ENCODE results near the gene IDH3G. TPM values are rescaled to one million over a fixed set of nuclear protein-coding genes. Genes with fewer than 3 reads are reported as not detected.
"Not testable (repeated sequence)": the region's sequence is repeated elsewhere in the genome, so short reads cannot be mapped to it uniquely, and the experiment has no call there.

IDH3G gene
- total RNA-seq, 1 donor from 2014 or later = 80.6 TPM

GRCh38 chrX:153755136-153755535 is 39.0 kb downstream of the IDH3G start:
- TF ChIP-seq CTCF (IDR thresholded peaks at IDR 0.05; ENCODE audit: insufficient read depth, low read length, poor library complexity, severe bottlenecking) = no peak
- H3K4me3 ChIP-seq (ENCODE audit: low read depth, low read length) = no peak overlapping the region
- DNase-seq (ENCODE audit: low read depth) = no peak
- peaks cover 2% of the 10 kb centered on the region for H3K27me3 ChIP-seq (ENCODE audit: control insufficient read depth, insufficient read depth, low read length)
- H3K36me3 ChIP-seq (ENCODE audit: control insufficient read depth, insufficient read depth, low read length) = no peaks in the 10 kb centered on the region

- DNase-seq (ENCODE audit: low read depth) = no peak
- peaks cover 3% of the 10 kb centered on the region for H3K27me3 ChIP-seq (ENCODE audit: control insufficient read depth, insufficient read depth, low read length)
- no peak for TF ChIP-seq CTCF (IDR thresholded peaks at IDR 0.05; ENCODE audit: insufficient read depth, low read length, poor library complexity, severe bottlenecking)
- no peak overlapping the region for H3K4me3 ChIP-seq (ENCODE audit: low read depth, low read length)
- H3K36me3 ChIP-seq (ENCODE audit: control insufficient read depth, insufficient read depth, low read length) = no peaks in the 10 kb centered on the region
Measured at GRCh38 chrX:153750127-153750774, 43.9 kb downstream of the IDH3G start.

GRCh38 chrX:153749017-153749416 is 45.2 kb downstream of the IDH3G start:
- H3K4me3 ChIP-seq (ENCODE audit: low read depth, low read length); H3K36me3 ChIP-seq (ENCODE audit: control insufficient read depth, insufficient read depth, low read length); H3K27me3 ChIP-seq (ENCODE audit: control insufficient read depth, insufficient read depth, low read length); DNase-seq (ENCODE audit: low read depth): not testable (repeated sequence)

- not testable (repeated sequence) for DNase-seq (ENCODE audit: low read depth); H3K4me3 ChIP-seq (ENCODE audit: low read depth, low read length); H3K36me3 ChIP-seq (ENCODE audit: control insufficient read depth, insufficient read depth, low read length); H3K27me3 ChIP-seq (ENCODE audit: control insufficient read depth, insufficient read depth, low read length)
Measured at GRCh38 chrX:153746991-153747390, 47.2 kb downstream of the IDH3G start.

- Histone ChIP-seq H3K27me3 (ENCODE audit: control insufficient read depth, insufficient read depth, low read length) (peaks cover 5% of the 10 kb centered on the region), H3K4me3 (ENCODE audit: low read depth, low read length) (no peak overlapping the region)
- DNase-seq (ENCODE audit: low read depth) = no peak
Measured at GRCh38 chrX:153746359-153746758, 47.8 kb downstream of the IDH3G start.

GRCh38 chrX:153745067-153745433 is 49.1 kb downstream of the IDH3G start:
- H3K36me3 ChIP-seq (ENCODE audit: control insufficient read depth, insufficient read depth, low read length); H3K27me3 ChIP-seq (ENCODE audit: control insufficient read depth, insufficient read depth, low read length); H3K4me3 ChIP-seq (ENCODE audit: low read depth, low read length): not testable (repeated sequence)

More at GRCh38 chrX:153746359-153746758, 47.8 kb downstream of the IDH3G start:
- no peaks in the 10 kb centered on the region for H3K36me3 ChIP-seq (ENCODE audit: control insufficient read depth, insufficient read depth, low read length)
- no peak for TF ChIP-seq CTCF (IDR thresholded peaks at IDR 0.05; ENCODE audit: insufficient read depth, low read length, poor library complexity, severe bottlenecking)

GRCh38 chrX:153744210-153745066 is 49.7 kb downstream of the IDH3G start:
- DNase-seq (ENCODE audit: low read depth) = no peak
- Histone ChIP-seq H3K36me3 (ENCODE audit: control insufficient read depth, insufficient read depth, low read length) (no peaks in the 10 kb centered on the region), H3K4me3 (ENCODE audit: low read depth, low read length) (no peak overlapping the region), H3K27me3 (ENCODE audit: control insufficient read depth, insufficient read depth, low read length) (peaks cover 2% of the 10 kb centered on the region)
- TF ChIP-seq CTCF (IDR thresholded peaks at IDR 0.05; ENCODE audit: insufficient read depth, low read length, poor library complexity, severe bottlenecking) = peak; percentile 28

More at GRCh38 chrX:153745067-153745433, 49.1 kb downstream of the IDH3G start:
- DNase-seq (ENCODE audit: low read depth) = not testable (repeated sequence)

GRCh38 chrX:153743468-153744209 is 50.5 kb downstream of the IDH3G start:
- not testable (repeated sequence) for H3K27me3 ChIP-seq (ENCODE audit: control insufficient read depth, insufficient read depth, low read length); H3K36me3 ChIP-seq (ENCODE audit: control insufficient read depth, insufficient read depth, low read length); DNase-seq (ENCODE audit: low read depth); H3K4me3 ChIP-seq (ENCODE audit: low read depth, low read length)

- not testable (repeated sequence) for H3K36me3 ChIP-seq (ENCODE audit: control insufficient read depth, insufficient read depth, low read length); H3K4me3 ChIP-seq (ENCODE audit: low read depth, low read length); H3K27me3 ChIP-seq (ENCODE audit: control insufficient read depth, insufficient read depth, low read length); DNase-seq (ENCODE audit: low read depth)
Measured at GRCh38 chrX:153742796-153743467, 51.2 kb downstream of the IDH3G start.

Data from kidney epithelial cell (primary cell).